Renal cortex interstitium (tissue), 15 donors: ENCODE data around the gene PGA3. TPM values are rescaled to one million over a fixed set of nuclear protein-coding genes. Genes with fewer than 3 reads are reported as not detected.
"Not testable (repeated sequence)": the region's sequence is repeated elsewhere in the genome, so short reads cannot be mapped to it uniquely, and the experiment has no call there.

Experiments used
- DNase-seq, 11 donors: peaks; one replicate each; pipeline ENCODE4 v3.0.0-alpha.2; 2013; ENCODE audit warnings: low read depth in 9 of 11, low spot score in 4 of 11; ENCODE audit errors: extremely low read depth in 1 of 11
- long read RNA-seq, 16 experiments: transcript quantifications; one replicate each; lab custom pipeline, GENCODE V29; 2026
- polyA plus RNA-seq, 3 donors: library from polyadenylated mRNA; unstranded; fragments of 120-200 nt; gene quantifications; one replicate each; pipeline ENCODE4 v1.2.1, GENCODE V29; 2013; ENCODE audit not compliant: insufficient read length in 3 of 3

PGA3 gene
- under 1 TPM; 0.14 to 0.39 (median 0.19) TPM for polyA plus RNA-seq
- long read RNA-seq, donor 1: 0 reads
- long read RNA-seq, donor 2: 0 reads
- long read RNA-seq, donor 3: 0 reads
- long read RNA-seq, donor 4: 0 reads
- long read RNA-seq, donor 5: 0 reads
- long read RNA-seq, donor 6: 0 reads
- long read RNA-seq, donor 7: 0 reads
- long read RNA-seq, donor 8: 0 reads
- long read RNA-seq, donor 9: 0 reads
- long read RNA-seq, donor 10: 0 reads
- long read RNA-seq, donor 11: 0 reads
- long read RNA-seq, donor 12: 0 reads
- long read RNA-seq, donor 13: 0 reads
- long read RNA-seq, donor 14: 0 reads
- long read RNA-seq, donor 15: 0 reads
- long read RNA-seq, donor 16, partial matches to known transcripts: 0 of 1 reads
- long read RNA-seq, donor 16, other reads (novel, unspliced or antisense): 0 of 1 reads

DNA sequence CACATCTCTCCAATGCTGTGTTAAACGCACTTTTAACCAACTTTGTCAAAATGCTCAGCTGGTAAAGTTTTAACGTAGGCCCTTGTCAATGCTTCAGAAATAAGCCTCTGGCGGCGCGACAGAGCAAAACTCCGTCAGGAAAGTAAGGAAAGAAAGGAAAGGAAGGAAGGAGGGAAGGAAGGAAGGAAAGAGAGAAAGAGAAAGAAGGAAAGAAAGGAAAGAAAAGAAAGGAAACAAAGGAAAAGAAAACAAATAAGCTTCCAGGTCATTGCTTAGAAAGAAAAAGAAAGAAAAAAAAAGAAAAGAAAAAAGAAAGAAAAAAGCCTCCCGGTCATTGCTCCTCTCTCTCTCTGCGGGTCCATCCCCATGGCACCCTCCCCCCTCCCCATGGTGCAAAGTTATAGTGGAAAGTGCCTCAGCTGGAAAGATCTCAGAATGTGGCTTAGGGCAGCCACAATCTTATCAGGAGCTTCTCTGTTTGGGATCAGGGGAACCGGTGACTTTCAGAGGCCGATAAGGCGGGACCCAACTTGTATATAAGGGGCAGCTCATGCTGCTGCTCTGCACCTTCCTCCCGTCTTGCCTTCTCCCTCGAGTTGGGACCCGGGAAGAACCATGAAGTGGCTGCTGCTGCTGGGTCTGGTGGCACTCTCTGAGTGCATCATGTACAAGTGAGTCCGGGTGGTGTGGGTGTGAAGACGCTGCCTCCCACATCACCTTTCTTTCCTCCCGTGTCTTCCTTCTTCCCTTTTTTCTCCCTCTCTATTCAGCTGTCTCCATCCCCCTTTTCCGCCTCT is at the start of gene PGA3:
TSS of gene PGA3 (plus strand) at position 566 of the 797 bp plus-strand sequence. CDS start at position 616, 50 bp downstream.
- not testable (repeated sequence) for DNase-seq

DNA sequence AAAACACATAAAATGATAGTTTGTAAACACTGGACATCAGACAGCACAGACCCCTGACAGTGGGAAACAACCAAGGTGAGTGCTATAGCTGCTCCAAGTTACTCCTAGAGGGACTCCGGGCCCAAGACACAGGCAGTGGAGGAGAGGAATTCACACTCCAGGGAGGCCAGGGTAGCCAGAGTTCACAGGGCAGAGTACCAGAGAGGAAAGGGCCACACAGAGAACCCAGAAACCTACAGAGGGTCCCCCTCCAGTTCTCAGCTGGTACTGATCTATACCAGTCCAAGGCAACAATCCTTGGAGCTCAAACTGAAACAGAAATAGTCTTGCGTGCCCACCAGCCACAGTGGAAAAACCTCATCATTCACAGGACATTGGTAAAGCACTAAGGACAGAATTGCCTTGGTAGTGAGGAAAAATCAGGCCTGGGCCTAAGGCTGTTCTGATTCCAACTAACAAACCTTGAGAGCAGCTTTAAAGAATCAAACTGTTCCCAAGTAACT is 49.7 kb upstream of the PGA3 start:
- no peak for DNase-seq

DNA sequence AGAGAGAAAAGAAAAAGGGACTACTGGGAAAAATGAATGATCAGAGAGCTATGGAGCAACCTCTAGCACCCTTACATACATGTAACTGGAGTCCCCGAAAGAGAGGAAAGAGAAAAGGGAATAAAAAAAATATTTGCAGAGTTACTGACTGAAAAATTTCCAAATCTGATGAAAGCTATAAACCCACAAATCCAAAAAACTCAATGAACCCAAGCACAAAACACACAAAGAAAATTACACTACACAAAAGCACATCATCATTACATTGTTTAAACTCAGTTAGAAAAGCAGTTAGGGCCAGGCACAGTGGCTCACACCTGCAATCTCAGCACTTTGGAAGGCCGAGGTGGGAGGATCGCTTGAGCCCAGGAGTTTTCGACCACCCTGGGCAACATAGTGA is 48.8 kb upstream of the PGA3 start:
- no peak for DNase-seq

DNA sequence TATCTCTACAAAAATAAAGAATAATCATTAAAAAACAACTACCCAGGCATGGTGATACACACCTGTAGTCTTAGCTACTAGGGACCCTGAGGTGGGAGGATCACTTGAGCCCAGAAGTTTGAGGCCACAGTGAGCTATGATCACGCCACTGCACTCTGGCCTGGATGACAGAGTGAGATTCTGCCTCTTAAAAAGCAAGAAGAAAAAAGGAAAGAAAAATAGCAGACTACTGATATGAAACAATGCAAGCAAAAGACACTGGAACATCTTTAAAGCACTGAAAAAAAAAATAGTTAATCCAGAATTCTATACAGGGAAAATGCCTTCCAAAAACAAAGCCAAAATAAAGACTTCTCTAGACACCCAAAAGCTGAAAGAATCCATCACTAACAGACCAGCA is 48.0 kb upstream of the PGA3 start:
- no peak for DNase-seq

DNA sequence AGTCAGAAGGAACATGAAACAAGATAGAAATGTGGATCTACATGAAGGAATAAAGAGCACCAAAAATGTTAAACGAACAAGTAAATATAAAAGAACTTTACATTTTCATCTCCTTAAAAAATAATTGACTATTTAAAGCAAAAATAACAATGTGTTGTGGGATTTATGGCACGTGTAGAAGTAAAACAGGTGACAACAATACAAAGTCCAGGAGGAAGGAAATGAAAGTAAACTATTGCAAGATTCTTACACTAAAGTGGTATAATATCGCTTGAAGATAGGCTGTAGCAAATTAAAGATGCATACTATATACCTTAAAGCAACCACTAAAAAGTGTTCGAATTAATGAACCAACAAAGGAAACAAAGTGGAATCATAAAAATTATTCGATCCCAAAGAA is 47.6 kb upstream of the PGA3 start:
- DNase-seq: no peak

DNA sequence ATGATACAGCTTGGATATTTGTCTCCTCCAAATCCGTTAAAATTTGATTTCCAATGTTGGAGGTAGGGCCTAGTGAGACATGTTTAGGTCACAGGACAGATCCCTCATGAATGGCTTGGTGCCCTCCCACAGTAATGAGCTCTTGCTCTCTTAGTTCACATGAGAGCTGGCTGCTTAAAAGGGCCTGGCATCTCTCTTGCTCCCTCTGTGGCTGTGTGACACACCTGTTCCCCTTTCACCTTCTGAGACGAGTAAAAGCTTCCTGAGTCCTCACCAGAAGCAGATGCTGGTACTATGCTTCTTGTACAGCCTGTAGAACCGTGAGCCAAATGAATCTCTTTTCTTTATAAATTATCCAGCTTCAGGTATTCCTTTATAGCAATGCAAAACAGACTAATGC is 45.6 kb upstream of the PGA3 start:
- no peak for DNase-seq

DNA sequence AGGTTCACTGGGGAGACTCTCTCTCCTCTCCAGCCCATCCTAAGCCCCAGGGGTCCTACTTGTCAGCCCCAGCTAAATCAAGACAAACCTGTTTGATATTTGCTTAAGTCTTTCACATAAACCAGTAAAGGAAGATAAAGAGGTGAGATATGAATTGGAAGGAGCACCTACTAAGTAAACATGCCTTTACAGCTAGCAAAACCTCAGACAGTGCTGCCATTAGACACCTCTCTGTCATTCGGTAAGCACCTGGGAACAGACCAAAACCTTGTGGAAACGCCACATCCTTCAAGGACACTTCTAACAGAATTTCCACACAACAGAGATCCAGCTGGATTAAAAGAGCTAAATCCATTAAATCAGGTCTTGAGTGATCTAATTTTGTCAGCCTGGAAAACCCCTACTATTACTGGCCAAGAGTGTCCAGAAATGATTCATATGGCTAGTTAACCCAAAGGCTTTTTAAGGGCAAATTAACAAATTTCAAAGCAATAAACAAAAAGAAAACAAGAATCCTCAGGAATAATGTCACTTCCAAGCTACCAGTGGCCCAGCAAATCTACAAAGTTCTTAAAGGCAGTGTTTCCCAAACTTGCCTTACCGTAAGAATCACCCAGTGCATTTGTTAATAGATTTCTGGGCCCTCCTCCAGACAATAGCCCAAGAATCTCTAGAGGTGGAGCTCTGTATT is 44.5 kb upstream of the PGA3 start:
- no peak for DNase-seq

DNA sequence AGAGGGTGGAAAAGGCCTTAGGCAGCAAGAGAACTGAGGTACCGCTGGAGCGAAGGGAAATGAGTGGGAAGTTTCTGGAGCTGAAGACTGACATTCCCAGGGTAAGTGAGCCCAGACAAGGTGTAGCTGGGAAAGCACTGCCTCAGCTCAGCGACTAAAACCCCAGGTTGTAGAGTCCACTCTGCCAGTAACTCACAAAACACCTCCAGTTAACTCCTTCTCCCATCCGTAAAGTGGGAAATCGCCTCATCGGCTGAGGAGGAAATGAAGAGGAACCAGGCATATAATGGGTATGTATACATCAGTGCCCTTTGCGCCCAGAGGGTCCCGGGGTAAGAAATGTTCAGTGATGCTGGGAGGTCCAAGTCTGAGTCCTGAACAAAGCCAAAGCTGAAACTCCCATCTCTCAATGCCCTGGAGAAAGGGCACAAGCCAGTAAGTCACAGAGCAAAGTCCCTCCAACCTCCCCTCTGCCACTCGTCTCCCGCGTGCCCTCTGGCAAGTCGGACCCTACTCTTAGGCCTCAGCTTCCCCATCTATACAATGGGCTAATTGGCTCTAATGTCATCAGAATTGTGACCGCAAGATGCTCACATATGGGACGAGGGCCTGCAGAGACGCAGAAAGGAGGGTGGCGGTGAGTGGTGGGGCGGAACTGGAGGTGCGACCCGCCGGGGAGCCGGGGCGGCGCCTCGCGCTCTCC is 42.7 kb upstream of the PGA3 start:
- no peak for DNase-seq

DNA sequence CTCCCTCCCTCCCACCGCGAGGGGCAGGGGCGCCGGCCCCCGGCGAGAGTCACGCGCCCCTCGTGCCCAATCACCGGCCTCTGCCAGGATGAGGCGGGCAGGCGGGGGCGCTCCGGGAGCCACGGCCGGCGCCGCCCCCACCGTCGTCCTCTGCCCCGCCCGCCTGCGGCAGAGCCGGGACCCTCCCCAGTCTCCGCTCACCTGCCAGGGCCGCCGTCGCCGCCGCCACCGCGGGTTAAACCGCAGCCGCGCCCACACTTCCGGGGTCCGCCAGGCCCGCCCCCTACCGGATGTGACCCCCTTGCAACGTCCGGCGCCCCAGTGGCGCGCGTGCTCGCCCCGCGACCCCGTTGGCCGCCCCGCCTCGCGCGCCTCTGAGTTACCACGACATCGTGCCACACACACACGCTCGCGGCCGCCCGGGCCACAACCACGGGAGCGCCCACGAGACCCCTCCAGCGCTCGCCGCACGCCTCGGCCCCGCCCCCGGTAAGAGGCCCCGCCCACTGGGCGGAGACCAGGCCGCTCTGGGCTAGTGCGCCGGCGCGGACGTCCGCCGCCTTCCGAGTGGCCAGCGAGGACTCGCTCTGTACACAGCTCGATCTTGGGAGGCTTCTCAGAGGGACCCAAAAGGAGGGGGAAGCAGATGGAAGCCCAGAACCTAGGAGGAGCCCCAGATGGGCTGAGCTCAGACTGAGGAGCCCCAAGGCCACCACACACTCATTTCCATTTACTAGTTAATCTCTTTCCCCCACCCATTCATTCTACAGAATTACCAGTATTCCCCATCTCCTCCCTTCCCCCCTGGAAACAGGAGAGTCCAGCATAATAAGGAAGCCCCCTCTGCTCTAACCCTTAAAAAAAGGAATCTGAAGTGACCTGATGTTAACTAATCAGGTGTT is 41.9 kb upstream of the PGA3 start, which contains the start of gene VPS37C:
TSS of gene VPS37C (minus strand) at position 237 of the 902 bp plus-strand sequence. CDS start 22,597 bp downstream, outside the sequence.
- peak; percentile 60 to 86 (median 80) for DNase-seq

DNA sequence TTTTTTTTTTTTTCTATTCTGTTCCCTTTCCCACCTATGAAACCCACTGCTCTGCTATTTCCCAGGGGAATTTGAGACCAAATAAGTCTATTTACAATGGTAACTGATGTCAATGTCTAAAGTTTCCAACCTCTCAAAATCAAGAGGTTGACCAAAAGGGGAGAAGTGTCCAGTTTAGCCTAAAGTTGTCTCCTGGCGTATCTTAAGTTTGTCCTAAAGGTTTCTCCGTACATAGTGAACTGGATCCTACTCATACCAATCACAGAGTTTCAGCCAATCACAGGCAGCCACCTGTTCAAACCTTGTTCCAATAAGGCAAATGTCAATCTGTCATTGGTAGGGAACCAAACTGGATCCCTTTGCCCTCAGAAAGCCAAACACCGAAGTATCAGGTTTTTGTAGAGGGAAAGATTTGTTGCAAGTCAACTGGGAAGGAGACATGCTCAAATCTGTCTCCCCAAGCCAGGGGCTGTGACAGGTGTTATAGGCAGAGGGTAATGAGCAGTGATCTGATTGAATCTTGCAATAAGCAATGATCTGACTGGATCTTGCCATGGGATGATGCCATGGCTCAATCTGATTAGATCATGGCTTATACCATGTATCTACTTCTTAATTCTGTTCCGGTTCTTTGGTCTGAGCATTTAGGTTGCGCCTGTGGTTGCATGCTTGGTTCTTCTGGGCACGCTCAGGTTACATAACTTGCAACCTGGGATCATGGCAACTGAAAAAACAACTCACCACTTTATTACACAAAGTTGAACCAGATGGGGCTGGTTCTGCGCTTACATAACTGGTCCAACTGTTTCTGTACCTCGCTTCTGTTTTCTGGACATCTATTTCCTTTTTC is 41.0 kb upstream of the PGA3 start:
- DNase-seq: no peak

DNA sequence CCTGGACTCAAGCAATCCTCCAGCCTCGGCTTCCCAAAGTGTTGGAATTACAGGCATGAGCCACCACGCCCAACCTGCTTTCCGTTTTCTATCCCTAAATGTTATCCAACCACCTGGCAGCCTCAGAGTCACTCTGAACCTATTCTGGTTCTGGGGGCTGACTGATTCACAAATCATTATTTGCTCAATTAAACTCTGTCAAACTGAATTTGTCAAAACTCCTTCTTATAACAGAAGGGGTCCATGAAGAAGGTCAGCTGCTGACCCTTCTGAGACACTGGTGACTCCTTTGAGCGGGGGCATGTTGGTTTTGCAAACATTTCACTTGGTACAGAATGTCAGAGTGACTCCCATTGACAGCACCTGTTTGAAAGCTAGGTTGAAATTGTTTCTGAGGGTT is 40.3 kb upstream of the PGA3 start:
- no peak for DNase-seq

DNA sequence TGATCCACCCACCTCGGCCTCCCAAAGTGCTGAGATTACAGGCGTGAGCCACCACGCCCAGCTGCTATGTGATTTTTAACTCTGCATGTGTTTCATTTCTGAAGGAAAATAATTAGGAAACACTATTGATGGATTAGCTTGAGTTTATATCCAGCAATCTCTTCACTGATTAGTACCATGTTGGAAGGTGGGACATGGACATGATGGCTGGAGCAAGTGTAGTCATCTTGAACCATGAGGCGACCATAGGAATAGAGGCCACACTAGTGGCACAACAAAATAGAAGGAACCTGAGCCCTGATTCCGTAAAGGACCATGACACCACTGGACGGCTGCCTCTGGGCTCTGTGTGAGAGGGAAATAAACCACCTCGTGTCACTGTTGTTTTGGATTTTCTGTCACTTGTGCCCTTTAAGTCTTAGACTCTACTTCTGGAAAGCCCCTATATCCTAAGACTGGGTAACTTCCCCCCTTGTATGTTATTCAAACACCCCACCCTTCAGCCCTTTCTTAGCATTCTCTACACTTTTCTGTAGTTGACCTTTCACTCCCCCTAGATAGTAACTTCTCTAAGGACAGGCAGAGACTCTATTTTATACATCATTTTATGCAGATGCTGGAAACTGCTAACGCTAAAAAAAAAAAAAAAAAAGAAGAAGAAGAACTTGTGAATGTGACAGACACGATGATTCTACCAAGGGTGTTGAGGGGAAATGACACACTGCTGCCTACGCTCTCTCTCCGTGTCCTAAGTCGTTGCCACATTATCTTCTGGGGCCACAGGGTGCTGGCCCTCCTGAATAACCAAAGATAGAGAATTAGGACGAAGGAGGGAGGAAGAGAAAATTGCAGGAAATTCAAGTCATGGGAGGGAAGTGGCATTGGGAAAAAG is 39.4 kb upstream of the PGA3 start:
- DNase-seq: no peak

DNA sequence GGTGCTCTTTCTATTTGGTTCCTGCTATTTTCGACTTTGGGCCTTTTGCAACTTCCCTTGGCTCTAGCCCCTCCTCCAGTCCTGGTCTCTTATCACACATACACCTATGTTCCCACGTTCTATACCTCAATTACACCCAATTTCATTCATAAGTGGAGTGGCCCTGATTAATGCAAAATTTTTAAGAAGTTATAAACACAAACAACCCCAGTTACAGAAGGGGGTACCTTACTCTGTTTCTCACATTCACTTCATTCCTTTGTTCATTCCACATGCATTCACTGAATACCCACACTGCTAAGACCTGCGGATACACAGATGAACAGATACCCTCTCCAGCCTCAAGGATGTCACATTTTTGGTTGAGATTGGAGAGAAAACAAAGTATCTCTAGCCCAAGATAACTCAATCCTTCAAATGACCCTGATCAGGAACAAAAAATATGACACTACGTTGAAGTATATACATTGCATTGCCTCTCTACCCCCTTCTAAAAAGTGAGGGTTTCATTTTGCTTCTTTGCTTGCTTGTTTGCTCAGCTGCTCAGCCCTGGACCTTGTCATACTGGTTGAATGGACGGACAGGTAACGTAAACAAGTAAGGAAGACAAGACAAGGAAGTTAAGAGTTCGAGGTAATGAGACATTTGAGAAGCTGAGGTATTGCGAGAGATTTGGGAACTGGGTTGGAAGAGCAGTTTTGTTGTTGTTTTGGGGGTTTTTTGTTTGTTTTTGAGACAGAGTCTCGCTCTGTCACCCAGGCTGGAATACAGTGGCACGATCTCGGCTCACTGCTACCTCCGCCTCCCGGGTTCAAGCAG is 38.5 kb upstream of the PGA3 start:
- DNase-seq: no peak

DNA sequence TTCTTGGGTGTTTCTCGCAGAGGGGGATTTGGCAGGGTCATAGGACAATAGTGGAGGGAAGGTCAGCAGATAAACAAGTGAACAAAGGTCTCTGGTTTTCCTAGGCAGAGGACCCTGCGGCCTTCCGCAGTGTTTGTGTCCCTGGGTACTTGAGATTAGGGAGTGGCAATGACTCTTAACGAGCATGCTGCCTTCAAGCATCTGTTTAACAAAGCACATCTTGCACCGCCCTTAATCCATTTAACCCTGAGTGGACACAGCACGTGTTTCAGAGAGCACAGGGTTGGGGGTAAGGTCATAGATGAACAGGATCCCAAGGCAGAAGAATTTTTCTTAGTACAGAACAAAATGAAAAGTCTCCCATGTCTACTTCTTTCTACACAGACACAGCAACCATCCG is 37.5 kb upstream of the PGA3 start:
- not testable (repeated sequence) for DNase-seq

DNA sequence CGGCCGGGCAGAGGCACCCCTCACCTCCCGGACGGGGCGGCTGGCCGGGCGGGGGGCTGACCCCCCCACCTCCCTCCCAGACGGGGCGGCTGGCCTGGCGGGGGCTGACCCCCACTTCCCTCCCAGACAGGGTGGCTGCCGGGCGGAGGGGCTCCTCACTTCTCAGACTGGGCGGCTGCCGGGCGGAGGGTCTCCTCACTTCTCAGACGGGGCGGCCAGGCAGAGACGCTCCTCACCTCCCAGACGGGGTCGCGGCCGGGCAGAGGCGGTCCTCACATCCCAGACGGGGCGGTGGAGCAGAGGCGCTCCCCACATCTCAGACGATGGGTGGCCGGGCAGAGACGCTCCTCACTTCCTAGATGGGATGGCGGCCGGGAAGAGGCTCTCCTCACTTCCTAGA is 37.0 kb upstream of the PGA3 start:
- not testable (repeated sequence) for DNase-seq
